WTC11 (cell line): ENCODE data around the gene YTHDF1. TPM values are rescaled to one million over a fixed set of nuclear protein-coding genes. Genes with fewer than 3 reads are reported as not detected.

ENCODE experiments used
- ATAC-seq: fragments of 200-7000 bp; cut with Tn5 transposase; 2 replicates; pipeline ENCODE4 v1.10.0; 2021; ENCODE audit warnings: mild to moderate bottlenecking, moderate library complexity
- CTCF ChIA-PET: fragments of 300-600 bp; sonication (Branson Sonifier 250); formaldehyde crosslinking; loops from one replicate; lab custom pipeline; 2021; ENCODE audit warnings: antibody characterized with exemption; lab: Charles Lee
- POLR2A ChIA-PET: fragments of 350-600 bp; sonication (Branson Sonifier 250); formaldehyde crosslinking; loops from one replicate; lab custom pipeline; 2021; ENCODE audit warnings: antibody characterized with exemption; lab: Charles Lee
- DNase-seq: peaks from one replicate; pipeline ENCODE4 v3.0.0; 2021; ENCODE audit warnings: low spot score
- H3K27ac Mint-ChIP-seq: 2 replicates; pipeline ENCODE4 v1.8.0; 2021; ENCODE audit warnings: mixed read lengths
- H3K27me3 Mint-ChIP-seq: 2 replicates; pipeline ENCODE4 v1.8.0; 2021; ENCODE audit warnings: low read depth, mild to moderate bottlenecking, moderate library complexity, mixed read lengths
- H3K36me3 Mint-ChIP-seq: 2 replicates; pipeline ENCODE4 v1.8.0; 2021; ENCODE audit warnings: mixed read lengths
- H3K4me1 Mint-ChIP-seq: 2 replicates; pipeline ENCODE4 v1.8.0; 2022; ENCODE audit warnings: mixed read lengths
- H3K4me3 Mint-ChIP-seq: 2 replicates; pipeline ENCODE4 v1.8.0; 2021; ENCODE audit warnings: mild to moderate bottlenecking, moderate library complexity, mixed read lengths
- H3K9me3 Mint-ChIP-seq: 2 replicates; pipeline ENCODE4 v1.8.0; 2021; ENCODE audit warnings: mixed read lengths
- AFF4 ChIP-seq: sonication (generic); formaldehyde crosslinking; IDR thresholded peaks from 2 replicates; pipeline ENCODE4 v1.8.1; 2023; ENCODE audit warnings: mild to moderate bottlenecking, missing genetic modification reagents, borderline replicate concordance
- ETV6 ChIP-seq: sonication (generic); formaldehyde crosslinking; IDR thresholded peaks from 2 replicates; pipeline ENCODE4 v1.8.1; 2022; ENCODE audit warnings: mild to moderate bottlenecking, missing genetic modification reagents
- FOXJ3 ChIP-seq: sonication (generic); formaldehyde crosslinking; IDR thresholded peaks from 2 replicates; pipeline ENCODE4 v1.9.0; 2021; ENCODE audit warnings: missing genetic modification reagents, mild to moderate bottlenecking, borderline replicate concordance
- PRRX2 ChIP-seq: fragments of 250-450 bp; sonication (Bioruptor Pico); IDR thresholded peaks from 2 replicates; pipeline ENCODE4 v1.8.0; 2021; ENCODE audit warnings: mild to moderate bottlenecking
- SMAD3 ChIP-seq: sonication (generic); formaldehyde crosslinking; IDR thresholded peaks from 2 replicates; pipeline ENCODE4 v1.8.0; 2022; ENCODE audit warnings: missing genetic modification reagents, mild to moderate bottlenecking, borderline replicate concordance
- SMAD4 ChIP-seq: sonication (generic); formaldehyde crosslinking; IDR thresholded peaks from 2 replicates; pipeline ENCODE4 v1.8.0; 2022; ENCODE audit warnings: mild to moderate bottlenecking, missing genetic modification reagents
- TCF7 ChIP-seq: sonication (generic); formaldehyde crosslinking; IDR thresholded peaks from 2 replicates; pipeline ENCODE4 v1.8.0; 2022; ENCODE audit warnings: mild to moderate bottlenecking, low read depth, missing genetic modification reagents, moderate library complexity
- TEAD1 ChIP-seq: sonication (generic); formaldehyde crosslinking; IDR thresholded peaks from 2 replicates; pipeline ENCODE4 v1.8.0; 2022; ENCODE audit warnings: mild to moderate bottlenecking, missing genetic modification reagents
- ZNF512 ChIP-seq: sonication (generic); formaldehyde crosslinking; IDR thresholded peaks from 2 replicates; pipeline ENCODE4 v1.8.1; 2022; ENCODE audit warnings: missing genetic modification reagents, borderline replicate concordance
- ZNF532 ChIP-seq: fragments of 250-450 bp; sonication (Bioruptor Pico); IDR thresholded peaks from 2 replicates; pipeline ENCODE4 v1.9.0; 2021; ENCODE audit warnings: mild to moderate bottlenecking, borderline replicate concordance
- total RNA-seq: library from RNA; stranded (reverse); gene quantifications from 3 replicates; pipeline ENCODE4 v1.2.3, GENCODE V29; 2021
- TF ChIP-seq, protein P1 (sequence below): sonication (generic); formaldehyde crosslinking; IDR thresholded peaks from 2 replicates; pipeline ENCODE4 v1.8.1; 2023; ENCODE audit warnings: mild to moderate bottlenecking, missing genetic modification reagents, moderate library complexity
- TF ChIP-seq, protein P2 (sequence below): sonication (generic); formaldehyde crosslinking; IDR thresholded peaks from 2 replicates; pipeline ENCODE4 v1.8.1; 2023; ENCODE audit warnings: mild to moderate bottlenecking, missing genetic modification reagents, moderate library complexity

Gene YTHDF1
- total RNA-seq, 1 experiment from 2014 or later, result 61.3 TPM

GRCh38 chr20:63249891-63250290 lies 34.0 kb upstream of the YTHDF1 start:
- H3K9me3 Mint-ChIP-seq, result no peaks in the 10 kb centered on the region
- POLR2A ChIA-PET, result no interaction called here

More at GRCh38 chr20:63249891-63250290, 34.0 kb upstream of the YTHDF1 start:
- H3K36me3 Mint-ChIP-seq, result no peaks in the 10 kb centered on the region
- peaks cover 29% of the 10 kb centered on the region for H3K27me3 Mint-ChIP-seq
- no peak for TF ChIP-seq AFF4 (CRISPR knock-in tag)
- no peak for TF ChIP-seq ZNF532 (CRISPR knock-in tag)
- TF ChIP-seq ZNF512 (CRISPR knock-in tag), result no peak
- TF ChIP-seq, protein P1, sequence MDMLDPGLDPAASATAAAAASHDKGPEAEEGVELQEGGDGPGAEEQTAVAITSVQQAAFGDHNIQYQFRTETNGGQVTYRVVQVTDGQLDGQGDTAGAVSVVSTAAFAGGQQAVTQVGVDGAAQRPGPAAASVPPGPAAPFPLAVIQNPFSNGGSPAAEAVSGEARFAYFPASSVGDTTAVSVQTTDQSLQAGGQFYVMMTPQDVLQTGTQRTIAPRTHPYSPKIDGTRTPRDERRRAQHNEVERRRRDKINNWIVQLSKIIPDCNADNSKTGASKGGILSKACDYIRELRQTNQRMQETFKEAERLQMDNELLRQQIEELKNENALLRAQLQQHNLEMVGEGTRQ (CRISPR knock-in tag), result no peak
- TF ChIP-seq PRRX2 (CRISPR knock-in tag), result no peak
- TF ChIP-seq SMAD4 (CRISPR knock-in tag), result no peak
- TF ChIP-seq TEAD1 (CRISPR knock-in tag), result no peak
- TF ChIP-seq SMAD3, result no peak
- TF ChIP-seq, protein P2, sequence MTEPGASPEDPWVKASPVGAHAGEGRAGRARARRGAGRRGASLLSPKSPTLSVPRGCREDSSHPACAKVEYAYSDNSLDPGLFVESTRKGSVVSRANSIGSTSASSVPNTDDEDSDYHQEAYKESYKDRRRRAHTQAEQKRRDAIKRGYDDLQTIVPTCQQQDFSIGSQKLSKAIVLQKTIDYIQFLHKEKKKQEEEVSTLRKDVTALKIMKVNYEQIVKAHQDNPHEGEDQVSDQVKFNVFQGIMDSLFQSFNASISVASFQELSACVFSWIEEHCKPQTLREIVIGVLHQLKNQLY (CRISPR knock-in tag), result no peak
- TF ChIP-seq ETV6, result no peak
- TF ChIP-seq TCF7, result no peak
- TF ChIP-seq FOXJ3, result no peak
- ATAC-seq (no peak), DNase-seq (no peak)
- CTCF ChIA-PET, result interaction anchor here (1.6 to 5.6 kb wide), 2 partner anchors 15 to 25 kb away, joined by 7 to 93 read pairs; no protein-coding TSS in a partner anchor
- H3K4me1 Mint-ChIP-seq, result peaks cover 12% of the 10 kb centered on the region
- no peak overlapping the region for H3K4me3 Mint-ChIP-seq
- H3K27ac Mint-ChIP-seq, result no peak overlapping the region
